BLaER1 treated with 17β-estradiol and CSF1 and Interleukin-3, amounts not matched to agents 10 nM and 100 nM (cell line): ENCODE measurements around the gene GDF11.

Source experiments
- H3K27ac ChIP-seq, 11 experiments: shearing (Covaris generic); formaldehyde crosslinking; 2 replicates each; pipeline ENCODE4 v1.8.1; 2022
- H3K27me3 ChIP-seq, 11 experiments: shearing (Covaris generic); formaldehyde crosslinking; 2 replicates each; pipeline ENCODE4 v1.8.1; 2022
- H3K36me3 ChIP-seq, 11 experiments: shearing (Covaris generic); formaldehyde crosslinking; 2 replicates each; pipeline ENCODE4 v1.8.1; 2022
- H3K4me1 ChIP-seq, 10 experiments: shearing (Covaris generic); formaldehyde crosslinking; 2 replicates each; pipeline ENCODE4 v1.8.1; 2022
- H3K4me2 ChIP-seq, 11 experiments: shearing (Covaris generic); formaldehyde crosslinking; 2 replicates each; pipeline ENCODE4 v1.8.1; 2022
- H3K4me3 ChIP-seq, 10 experiments: shearing (Covaris generic); formaldehyde crosslinking; 2 replicates each; pipeline ENCODE4 v1.8.1; 2022
- H3K9ac ChIP-seq, 11 experiments: shearing (Covaris generic); formaldehyde crosslinking; 2 replicates each; pipeline ENCODE4 v1.8.1; 2022
- H3K9me3 ChIP-seq, 11 experiments: shearing (Covaris generic); formaldehyde crosslinking; replicated peaks in 1 of 11; 2 replicates each; pipeline ENCODE4 v1.8.1; 2022
- H4K20me1 ChIP-seq, 11 experiments: shearing (Covaris generic); formaldehyde crosslinking; 2 replicates each; pipeline ENCODE4 v1.8.1; 2022
- Cebpa-rat ChIP-seq, 11 experiments: shearing (Covaris generic); IDR thresholded peaks; 2 replicates each; pipeline ENCODE4 v1.8.1; 2022

The GDF11 gene

DNA sequence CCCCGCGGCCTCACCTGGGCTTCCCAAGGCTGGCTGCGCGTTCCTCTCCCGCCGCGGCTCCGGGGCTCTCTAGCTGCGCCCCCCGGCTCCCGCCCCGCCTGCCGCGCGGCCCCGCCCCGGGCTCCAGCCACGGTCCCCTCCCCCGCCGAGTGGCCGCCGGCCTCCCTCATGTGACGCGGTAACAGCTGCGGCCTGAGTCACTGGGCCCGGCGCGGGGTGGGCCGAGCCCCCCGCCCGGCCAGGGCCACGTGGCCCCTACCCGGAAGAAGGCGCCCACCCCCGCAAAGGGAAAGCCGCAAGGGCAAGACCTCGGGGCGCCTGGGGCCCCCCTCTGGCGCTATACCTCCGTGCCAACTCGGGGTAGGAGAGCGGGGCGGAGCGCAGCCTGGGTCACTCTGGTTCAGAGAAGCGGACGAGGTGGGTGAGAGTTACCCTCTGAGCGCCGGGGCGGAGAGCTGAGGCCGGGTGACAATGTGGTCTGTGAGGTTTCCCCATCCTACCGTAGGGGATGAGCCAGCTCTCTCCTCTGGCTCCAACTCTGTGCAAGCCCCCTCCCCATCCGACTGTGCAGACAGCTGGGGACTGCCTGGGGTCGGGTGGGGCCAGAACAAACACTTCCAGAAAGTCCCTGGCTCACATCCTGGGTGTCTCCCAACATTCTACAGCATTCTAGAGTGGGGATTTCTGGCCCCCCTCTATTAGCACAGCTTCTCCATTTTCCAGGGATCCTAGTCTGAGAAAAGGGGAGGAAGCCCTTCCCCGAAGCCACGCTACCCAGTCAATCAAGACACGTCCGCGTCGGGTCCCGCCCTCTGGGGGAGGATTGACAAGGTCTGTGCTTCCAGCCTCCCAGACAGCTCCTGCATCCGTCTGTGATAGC, 13.7 kb upstream of the GDF11 start, which contains the start of gene CD63:
Gene CD63, minus strand, starts transcription at position 71 of the 880 bp plus-strand sequence. CDS start 668 bp downstream, outside the sequence.
- H4K20me1 ChIP-seq = peaks cover 27 to 44% (median 38%) of the 10 kb centered on the region in 11 experiments
- TF ChIP-seq Cebpa-rat (IDR thresholded peaks at IDR 0.05) = no peak
- peaks cover 28 to 35% (median 31%) of the 10 kb centered on the region in 11 experiments for H3K36me3 ChIP-seq
- H3K27ac ChIP-seq = peak within 1 kb of the TSS; percentile 92 to 98 (median 97)
- peak within 1 kb of the TSS; percentile 92 to 99 (median 97) for H3K4me2 ChIP-seq
- H3K4me3 ChIP-seq = peak within 1 kb of the TSS; percentile 66 to 95 (median 77)
- peak within 1 kb of the TSS; percentile 84 to 98 (median 94) for H3K9ac ChIP-seq
- H3K9me3 ChIP-seq = no peaks in the 10 kb centered on the region
- H3K4me1 ChIP-seq = peaks cover 66 to 80% (median 75%) of the 10 kb centered on the region in 10 experiments
- no peaks in the 10 kb centered on the region for H3K27me3 ChIP-seq

DNA sequence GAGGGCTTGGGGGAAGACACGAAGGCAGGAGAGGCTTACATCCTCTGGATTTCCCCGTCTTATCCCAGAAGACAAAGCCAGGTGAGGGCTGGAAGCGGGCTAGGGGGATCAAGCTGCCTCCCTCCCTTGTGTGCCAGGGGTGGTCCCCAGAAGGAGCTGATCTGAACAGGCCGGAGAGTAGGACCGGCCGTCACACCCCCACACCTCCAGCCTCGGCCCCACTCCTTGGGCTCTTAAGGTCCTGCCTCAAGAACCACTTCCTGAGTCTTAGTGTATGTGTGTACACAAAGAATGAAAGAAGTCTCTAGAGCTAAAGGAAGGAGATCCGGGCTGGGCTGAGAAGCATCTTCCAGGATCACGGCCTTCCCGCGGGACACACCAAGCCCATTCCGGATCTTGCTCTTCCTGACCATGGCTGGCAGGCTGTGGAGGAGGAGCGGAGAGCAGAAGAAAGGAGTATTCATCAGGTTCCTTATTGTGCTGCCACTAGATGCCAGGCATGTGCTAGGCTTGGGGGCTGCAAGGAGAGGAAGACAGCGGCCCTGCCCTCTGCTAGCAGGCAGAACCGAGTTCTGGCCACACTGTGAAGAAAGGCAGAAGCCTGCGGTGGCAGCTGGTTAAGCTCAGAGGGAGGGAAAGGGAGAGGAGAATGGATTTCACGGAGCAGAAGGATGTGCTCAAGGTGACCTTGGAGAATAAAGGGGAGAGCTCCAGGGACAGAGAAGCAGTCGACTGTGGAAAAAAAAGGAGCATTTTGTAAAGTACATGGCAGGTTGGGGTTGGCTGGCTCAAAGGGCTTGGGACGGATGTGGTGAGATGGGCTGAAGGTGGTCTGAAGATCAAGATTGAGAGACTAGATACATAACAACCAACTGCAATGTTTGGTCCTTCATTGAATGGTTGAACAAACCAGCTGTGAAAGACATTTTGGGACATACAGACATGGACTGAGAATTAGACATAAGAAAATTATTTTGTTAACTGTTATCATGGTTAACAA, 12.8 kb upstream of the GDF11 start:
- H3K4me1 ChIP-seq = peaks cover 57 to 71% (median 66%) of the 10 kb centered on the region in 10 experiments
- peak overlapping the region; percentile 84 to 98 (median 94) for H3K9ac ChIP-seq
- H3K27me3 ChIP-seq = no peaks in the 10 kb centered on the region
- peaks cover 22 to 35% (median 30%) of the 10 kb centered on the region in 11 experiments for H4K20me1 ChIP-seq
- peaks cover 21 to 26% (median 23%) of the 10 kb centered on the region in 11 experiments for H3K36me3 ChIP-seq
- peak overlapping the region; percentile 91 to 99 (median 96) for H3K4me2 ChIP-seq
- peak overlapping the region; percentile 92 to 98 (median 97) for H3K27ac ChIP-seq
- H3K4me3 ChIP-seq = peak overlapping the region; percentile 66 to 95 (median 77)
- no peak for TF ChIP-seq Cebpa-rat (IDR thresholded peaks at IDR 0.05)
- H3K9me3 ChIP-seq = no peaks in the 10 kb centered on the region

DNA sequence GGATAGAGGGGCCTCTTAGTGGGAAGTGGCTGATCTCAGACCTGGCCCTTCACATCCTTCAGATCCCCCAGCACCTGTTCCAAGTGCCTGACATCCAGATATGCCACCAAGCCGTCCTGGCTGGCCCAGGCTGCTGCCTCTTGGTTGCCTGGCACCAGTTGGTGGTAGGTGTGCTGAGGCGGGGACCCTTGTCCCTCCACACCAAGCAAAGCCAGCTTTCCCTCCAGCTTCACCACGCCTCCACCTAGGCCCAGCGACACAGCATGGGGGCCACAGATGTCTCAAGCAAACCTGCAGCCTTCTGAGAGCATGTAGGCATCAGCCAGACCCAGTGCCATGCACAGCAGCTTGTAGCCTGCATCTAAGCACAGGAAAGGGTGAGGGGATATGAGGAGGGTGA, 10.6 kb upstream of the GDF11 start:
- no peak overlapping the region for H3K4me3 ChIP-seq
- H3K27me3 ChIP-seq = no peaks in the 10 kb centered on the region
- peaks cover 4 to 13% (median 9%) of the 10 kb centered on the region in 11 experiments; a peak in 21 of 22 replicates for H4K20me1 ChIP-seq
- no peak for TF ChIP-seq Cebpa-rat (IDR thresholded peaks at IDR 0.05)
- peak overlapping the region in 2 of 11 experiments; percentile 6 to 15; a peak in 1 of 22 replicates for H3K27ac ChIP-seq
- H3K36me3 ChIP-seq = peaks cover 0 to 4% (median 1%) of the 10 kb centered on the region in 11 experiments; a peak in 15 of 22 replicates
- peaks cover 48 to 67% (median 56%) of the 10 kb centered on the region in 10 experiments for H3K4me1 ChIP-seq
- peak overlapping the region in 3 of 11 experiments; percentile 3 to 30 (median 24); a peak in 3 of 22 replicates for H3K9ac ChIP-seq
- no peaks in the 10 kb centered on the region for H3K9me3 ChIP-seq
- H3K4me2 ChIP-seq = peak overlapping the region; percentile 91 to 99 (median 96)

DNA sequence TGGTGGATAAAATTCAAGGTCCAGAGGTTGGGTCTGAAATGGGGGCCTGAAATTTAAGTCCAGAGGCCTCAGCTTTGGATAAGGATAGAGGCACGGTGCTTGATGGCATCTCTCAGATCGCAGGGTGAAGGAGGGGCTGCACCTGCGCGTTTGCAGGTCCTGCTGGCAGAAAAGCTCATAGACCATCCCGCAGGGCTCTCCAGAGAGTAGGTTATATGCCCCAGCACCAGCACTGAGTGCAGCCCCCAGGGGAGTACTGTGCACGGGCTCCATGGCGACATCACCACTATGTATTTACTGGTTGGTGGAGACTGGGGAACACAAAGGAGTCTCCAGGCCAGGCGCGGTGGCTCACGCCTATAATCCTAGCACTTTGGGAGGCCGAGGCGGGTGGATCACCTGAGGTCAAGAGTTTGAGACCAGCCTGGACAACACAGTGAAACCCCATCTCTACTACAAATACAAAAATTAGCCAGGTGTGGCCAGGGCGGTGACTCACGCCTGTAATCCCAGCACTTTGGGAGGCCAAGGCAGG, 9.8 kb upstream of the GDF11 start:
- TF ChIP-seq Cebpa-rat (IDR thresholded peaks at IDR 0.05) = no peak
- Histone ChIP-seq H3K36me3 (no peaks in the 10 kb centered on the region), H3K27me3 (no peaks in the 10 kb centered on the region), H3K4me3 (no peak overlapping the region; a peak in 1 of 20 replicates), H4K20me1 (peaks cover 0 to 5% (median under 1%) of the 10 kb centered on the region in 11 experiments; a peak in 11 of 22 replicates), H3K4me1 (peaks cover 53 to 67% (median 57%) of the 10 kb centered on the region in 10 experiments), H3K4me2 (peak overlapping the region; percentile 91 to 99 (median 96)), H3K9ac (peak overlapping the region in 5 of 11 experiments; percentile 4 to 40 (median 11); a peak in 4 of 22 replicates), H3K9me3 (no peaks in the 10 kb centered on the region), H3K27ac (no peak overlapping the region)

DNA sequence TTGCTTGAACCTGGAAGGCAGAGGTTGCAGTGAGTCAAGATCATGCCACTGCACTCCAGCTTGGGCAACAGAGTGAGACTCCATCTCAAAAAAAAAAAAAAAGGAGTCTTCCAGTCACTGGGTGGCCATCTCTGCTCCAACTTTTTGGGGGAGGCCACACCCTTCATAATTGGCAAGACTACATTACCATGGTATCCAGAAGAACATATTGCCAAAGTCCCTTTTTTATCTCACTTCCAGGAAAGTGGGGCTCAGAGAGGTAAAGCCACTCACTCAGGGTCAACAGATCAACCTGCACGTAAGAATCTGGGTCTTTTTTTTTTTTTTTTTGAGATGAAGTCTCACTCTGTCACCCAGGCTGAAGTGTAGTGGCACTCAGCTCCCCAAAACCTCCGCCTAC, 9.1 kb upstream of the GDF11 start:
- TF ChIP-seq Cebpa-rat (IDR thresholded peaks at IDR 0.05) = no peak
- no peaks in the 10 kb centered on the region for H3K36me3 ChIP-seq
- no peaks in the 10 kb centered on the region for H3K9me3 ChIP-seq
- no peaks in the 10 kb centered on the region for H3K27me3 ChIP-seq
- peaks cover 55 to 69% (median 59%) of the 10 kb centered on the region in 10 experiments for H3K4me1 ChIP-seq
- H4K20me1 ChIP-seq = peaks cover 0 to 4% (median 0%) of the 10 kb centered on the region in 11 experiments; a peak in 1 of 22 replicates
- peak overlapping the region; percentile 91 to 99 (median 96); a peak in 21 of 22 replicates for H3K4me2 ChIP-seq
- H3K9ac ChIP-seq = no peak overlapping the region
- no peak overlapping the region for H3K27ac ChIP-seq
- H3K4me3 ChIP-seq = no peak overlapping the region

DNA sequence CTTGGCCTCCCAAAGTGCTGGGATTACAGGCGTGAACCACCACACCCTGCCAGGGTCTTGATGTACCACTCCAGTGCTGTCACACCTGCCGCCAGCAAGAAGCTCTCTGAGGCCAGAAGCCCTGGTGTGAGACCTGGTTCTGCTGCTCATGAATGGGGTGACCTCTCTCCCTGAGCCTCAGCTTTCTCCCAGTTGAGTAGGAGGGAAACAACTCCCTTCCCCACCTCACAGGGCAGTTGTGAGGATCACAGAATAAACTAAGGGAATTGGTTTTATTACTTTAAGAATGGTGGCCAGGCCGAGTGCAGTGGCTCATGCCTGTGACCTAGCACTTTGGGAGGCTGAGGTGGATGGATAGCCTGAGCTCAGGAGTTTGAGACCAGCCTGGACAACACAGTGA, 8.3 kb upstream of the GDF11 start:
- no peaks in the 10 kb centered on the region for H3K27me3 ChIP-seq
- peaks cover 55 to 68% (median 58%) of the 10 kb centered on the region in 10 experiments for H3K4me1 ChIP-seq
- H3K9me3 ChIP-seq = no peaks in the 10 kb centered on the region
- no peak overlapping the region for H3K9ac ChIP-seq
- H4K20me1 ChIP-seq = peaks cover 0 to 4% (median 0%) of the 10 kb centered on the region in 11 experiments; a peak in 1 of 22 replicates
- no peak for TF ChIP-seq Cebpa-rat (IDR thresholded peaks at IDR 0.05)
- H3K4me2 ChIP-seq = no peak overlapping the region
- H3K27ac ChIP-seq = no peak overlapping the region
- H3K36me3 ChIP-seq = no peaks in the 10 kb centered on the region
- no peak overlapping the region for H3K4me3 ChIP-seq

DNA sequence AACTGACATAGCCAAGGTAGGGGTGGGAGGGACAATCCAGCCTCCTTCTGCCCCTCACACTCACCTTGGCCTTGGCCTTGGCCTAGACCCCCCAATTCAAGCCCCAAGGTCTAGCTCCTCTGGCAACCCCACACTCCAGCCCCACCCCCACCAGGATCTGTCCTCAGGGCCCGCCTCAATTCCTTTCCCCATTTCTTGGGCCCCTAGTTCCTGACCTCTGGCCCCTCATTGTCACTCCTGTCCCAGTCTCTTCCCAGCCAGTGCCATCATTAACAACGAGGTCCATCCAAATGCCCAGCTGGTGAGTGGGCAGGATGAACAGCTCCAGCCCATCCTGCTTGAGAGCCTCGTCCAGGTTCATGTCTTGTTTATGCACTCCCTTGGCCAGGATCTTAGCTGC, 6.8 kb upstream of the GDF11 start:
- peak overlapping the region in 3 of 11 experiments; percentile 7 to 76 (median 73); a peak in 2 of 22 replicates for H3K9ac ChIP-seq
- no peaks in the 10 kb centered on the region for H3K36me3 ChIP-seq
- peak overlapping the region in 1 of 11 experiments; percentile 70; a peak in 1 of 22 replicates for H3K27ac ChIP-seq
- no peak overlapping the region for H3K4me2 ChIP-seq
- peaks cover 0 to 4% (median 0%) of the 10 kb centered on the region in 11 experiments; a peak in 1 of 22 replicates for H4K20me1 ChIP-seq
- H3K27me3 ChIP-seq = no peaks in the 10 kb centered on the region
- no peak overlapping the region for H3K4me3 ChIP-seq
- H3K4me1 ChIP-seq = peaks cover 43 to 57% (median 49%) of the 10 kb centered on the region in 10 experiments
- no peaks in the 10 kb centered on the region for H3K9me3 ChIP-seq
- no peak for TF ChIP-seq Cebpa-rat (IDR thresholded peaks at IDR 0.05)
